T-cell (primary cell): Measurements from ENCODE around the gene BNIP5. TPM values are rescaled to one million over a fixed set of nuclear protein-coding genes. Genes with fewer than 3 reads are reported as not detected.

Source experiments
- ATAC-seq, 4 experiments: fragments of 200-7000 bp in 3 of 4; fragments of 150-1000 bp in 1 of 4; cut with Tn5 transposase; replicated peaks in 1 of 4; 1 replicate in 3 of 4; 2 replicates in 1 of 4; pipeline ENCODE4 v1.10.0; 2021; ENCODE audit warnings: moderate library complexity in 3 of 4, mild to moderate bottlenecking in 2 of 4, moderate number of reproducible peaks in 1 of 4
- CTCF ChIA-PET, 2 donors: fragments of 300-600 bp; sonication (Branson Sonifier 250); formaldehyde crosslinking; loops; one replicate each; lab custom pipeline; 2022; ENCODE audit warnings: antibody characterized with exemption in 2 of 2; lab: Charles Lee
- POLR2A ChIA-PET, 2 donors: fragments of 300-600 bp; sonication (Branson Sonifier 250); formaldehyde crosslinking; loops; one replicate each; lab custom pipeline; 2022; ENCODE audit warnings: antibody characterized with exemption in 2 of 2; lab: Charles Lee
- DNase-seq, 35 experiments: peaks; one replicate each; pipeline versions ENCODE4 v3.0.0 to v3.0.0-alpha.2; 2013 to 2023
- H3K27ac ChIP-seq: one replicate; pipeline ENCODE4 v1.5.1; 2013; ENCODE audit warnings: low read length
- H3K27me3 ChIP-seq, 2 experiments: replicated peaks in 1 of 2; 1 replicate in 1 of 2; 2 replicates in 1 of 2; pipeline versions ENCODE4 v1.6.1 to v1.7.0; 2013; ENCODE audit warnings: low read length in 1 of 2, mixed read lengths in 1 of 2; ENCODE audit not compliant: control insufficient read depth in 2 of 2, insufficient read depth in 2 of 2; ENCODE audit errors: extremely low read depth in 1 of 2
- H3K36me3 ChIP-seq, 2 donors: 1 replicate in 1 of 2; 2 replicates in 1 of 2; pipeline versions ENCODE4 v1.6.1 to v1.7.0; 2013; ENCODE audit warnings: low read length in 1 of 2; ENCODE audit not compliant: control insufficient read depth in 2 of 2, insufficient read depth in 1 of 2; ENCODE audit errors: extremely low read depth in 1 of 2
- H3K4me1 ChIP-seq, 2 experiments: 1 replicate in 1 of 2; 2 replicates in 1 of 2; pipeline versions ENCODE4 v1.6.1 to v1.7.0; 2013; ENCODE audit warnings: low read length in 2 of 2, mixed read lengths in 1 of 2; ENCODE audit not compliant: insufficient read depth in 2 of 2, control insufficient read depth in 1 of 2; ENCODE audit errors: extremely low read depth in 1 of 2
- H3K4me3 ChIP-seq, 2 donors: 1 replicate in 1 of 2; 2 replicates in 1 of 2; pipeline versions ENCODE4 v1.5.1 to v1.7.0; 2013; ENCODE audit warnings: mild to moderate bottlenecking in 2 of 2, low read length in 1 of 2, moderate library complexity in 1 of 2; ENCODE audit not compliant: control insufficient read depth in 1 of 2; ENCODE audit errors: extremely low read depth in 1 of 2
- H3K9me3 ChIP-seq: 2 replicates; pipeline ENCODE4 v1.7.0; 2013
- H3K27ac Mint-ChIP-seq, 2 donors: one replicate each; pipeline ENCODE4 v1.8.0; 2020 to 2021; ENCODE audit warnings: mild to moderate bottlenecking in 2 of 2, mixed read lengths in 2 of 2
- H3K27me3 Mint-ChIP-seq, 2 donors: one replicate each; pipeline ENCODE4 v1.8.0; 2021 to 2022; ENCODE audit warnings: mixed read lengths in 2 of 2
- H3K36me3 Mint-ChIP-seq: one replicate; pipeline ENCODE4 v1.8.0; 2021; ENCODE audit warnings: mixed read lengths
- H3K4me1 Mint-ChIP-seq, 3 donors: one replicate each; pipeline ENCODE4 v1.8.0; 2020 to 2022; ENCODE audit warnings: mixed read lengths in 3 of 3, mild to moderate bottlenecking in 1 of 3
- H3K4me3 Mint-ChIP-seq, 3 donors: one replicate each; pipeline ENCODE4 v1.8.0; 2020 to 2022; ENCODE audit warnings: mild to moderate bottlenecking in 3 of 3, mixed read lengths in 3 of 3, moderate library complexity in 3 of 3
- H3K9me3 Mint-ChIP-seq, 3 donors: one replicate each; pipeline ENCODE4 v1.8.0; 2020 to 2022; ENCODE audit warnings: mixed read lengths in 3 of 3
- WGBS: methylation state at CpG from one replicate; pipeline ENCODE4 v1.1.5; 2013; ENCODE audit warnings: missing lambda C conversion rate; ENCODE audit not compliant: insufficient coverage; 5-methylcytosine and 5-hydroxymethylcytosine counted together
- total RNA-seq, 35 experiments: library from RNA in 6 of 35; stranded (reverse) in 6 of 35; fragments of 120-200 nt in 1 of 35; gene quantifications; one replicate each; pipeline versions ENCODE4 v1.2.1 to v1.2.4 and lab custom pipeline; 2013 to 2026

Gene BNIP5
- total RNA-seq, 5 donors from 2014 or later (not counting 1 experiment from before 2014, with no cell fraction given): 0.09 TPM; not detected in 4

DNA sequence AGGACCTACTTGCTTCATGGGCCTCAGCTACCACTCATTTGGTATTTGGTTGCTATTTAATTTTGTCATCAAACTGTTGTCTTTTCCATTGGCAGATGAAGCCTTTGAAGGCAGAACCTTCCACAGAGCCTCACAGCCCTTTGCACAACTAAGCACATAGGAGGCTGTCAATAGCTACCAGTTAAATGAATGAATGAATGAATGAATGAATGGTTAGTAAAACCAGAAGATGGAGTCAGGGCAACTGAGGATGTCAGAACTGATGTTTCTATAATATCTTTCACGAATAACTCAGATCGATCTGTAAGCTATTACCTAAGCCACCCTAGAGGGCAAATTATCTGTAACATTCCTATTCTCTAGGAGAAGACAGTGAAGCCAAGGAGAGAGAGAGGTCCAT lies 19.1 kb downstream of the BNIP5 start:
- no peaks in the 10 kb centered on the region for H3K4me1 ChIP-seq
- no peak overlapping the region for H3K4me3 Mint-ChIP-seq
- no peak for DNase-seq
- no peak overlapping the region for H3K27ac ChIP-seq
- H3K36me3 Mint-ChIP-seq: no peaks in the 10 kb centered on the region
- ATAC-seq: no peak
- H3K9me3 ChIP-seq: no peaks in the 10 kb centered on the region
- H3K27me3 ChIP-seq: peaks cover 0 to 4% of the 10 kb centered on the region in 2 experiments
- H3K4me1 Mint-ChIP-seq: no peaks in the 10 kb centered on the region
- no peak overlapping the region for H3K27ac Mint-ChIP-seq
- ChIA-PET CTCF (interaction anchor here in 1 of 2 donors (0.6 to 0.9 kb wide), 3 partner anchors 55 to 676 kb away, joined by 3 read pairs; no protein-coding TSS in a partner anchor), POLR2A (no interaction called here)
- WGBS: no CpG with 5 or more reads among the region's 2 CpGs
- H3K4me3 ChIP-seq: no peak overlapping the region
- no peaks in the 10 kb centered on the region for H3K9me3 Mint-ChIP-seq
- no peaks in the 10 kb centered on the region for H3K27me3 Mint-ChIP-seq
- H3K36me3 ChIP-seq: no peaks in the 10 kb centered on the region

DNA sequence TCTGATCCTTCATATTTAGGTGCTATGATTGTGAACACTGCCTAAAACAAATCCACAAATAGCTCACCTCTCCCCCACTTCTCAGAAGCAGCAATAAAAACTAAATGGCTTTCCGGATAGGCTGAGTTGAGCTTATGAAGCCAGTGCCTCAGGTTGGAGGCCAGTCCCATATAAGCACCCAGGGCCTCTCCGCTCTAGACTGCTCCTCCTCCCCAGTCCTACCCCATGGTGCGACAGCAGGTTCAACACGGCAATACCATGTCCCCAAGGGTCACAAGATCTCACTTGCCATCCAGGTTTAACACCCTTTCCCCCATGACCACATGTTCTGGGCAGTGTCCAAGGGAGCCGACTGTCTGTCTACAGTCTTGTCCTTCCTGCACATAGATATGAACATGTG lies 20.8 kb downstream of the BNIP5 start:
- Histone ChIP-seq H3K4me3 (no peak overlapping the region), H3K4me1 (no peaks in the 10 kb centered on the region), H3K27me3 (peaks cover 0 to 2% of the 10 kb centered on the region in 2 experiments), H3K9me3 (no peaks in the 10 kb centered on the region), H3K27ac (no peak overlapping the region), H3K36me3 (no peaks in the 10 kb centered on the region)
- DNase-seq (no peak), ATAC-seq (no peak)
- H3K27ac Mint-ChIP-seq: no peak overlapping the region
- H3K4me3 Mint-ChIP-seq: no peak overlapping the region
- POLR2A ChIA-PET: no interaction called here
- 92% methylated on average over 5 of the region's 5 CpGs for WGBS
- CTCF ChIA-PET: no interaction called here
- H3K36me3 Mint-ChIP-seq: no peaks in the 10 kb centered on the region
- no peaks in the 10 kb centered on the region for H3K4me1 Mint-ChIP-seq
- no peaks in the 10 kb centered on the region for H3K9me3 Mint-ChIP-seq
- no peaks in the 10 kb centered on the region for H3K27me3 Mint-ChIP-seq

DNA sequence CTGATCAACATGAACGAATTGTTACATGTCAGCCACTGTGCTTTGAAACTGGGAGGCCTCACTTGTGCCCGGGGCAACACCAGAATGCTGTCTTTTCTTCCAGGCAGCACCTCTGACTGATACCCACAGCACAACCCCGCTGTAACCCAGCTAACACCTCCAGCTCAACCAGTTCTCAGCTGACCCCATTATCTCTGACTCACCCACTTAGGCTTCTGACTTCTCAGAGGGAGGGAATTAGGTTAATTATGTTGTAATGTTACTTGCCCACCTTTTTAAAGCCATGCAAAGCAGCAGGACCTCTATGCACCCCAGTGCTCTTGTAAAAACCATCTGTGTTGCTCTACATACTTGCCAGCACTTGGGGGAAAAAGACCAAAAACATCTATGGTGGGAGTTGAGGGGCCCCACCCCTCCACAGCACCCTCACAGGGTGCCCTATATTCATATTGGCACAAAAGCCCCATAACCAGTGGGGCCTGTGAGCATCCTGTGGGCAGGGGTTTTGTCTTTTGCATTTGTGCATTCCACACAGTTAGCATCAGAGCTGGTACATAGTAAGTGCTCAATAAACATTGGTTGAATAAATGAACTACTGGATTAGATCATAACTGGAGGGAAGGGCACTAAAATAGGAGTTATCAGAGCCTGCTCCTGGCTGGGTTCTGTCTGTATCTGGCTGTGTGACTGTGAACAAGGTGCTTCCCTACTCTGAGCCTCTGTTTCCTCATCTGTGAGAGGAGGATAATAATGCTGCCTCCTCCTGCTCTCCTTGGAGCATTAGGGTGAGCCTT lies 22.3 kb downstream of the BNIP5 start:
- ChIA-PET POLR2A (interaction anchor here in 1 of 2 donors (0.7 kb wide), 1 partner anchor 25 kb away, joined by 5 read pairs; no protein-coding TSS in a partner anchor), CTCF (interaction anchor here in 1 of 2 donors (0.6 kb wide), 1 partner anchor 111 kb away, joined by 3 read pairs; no protein-coding TSS in a partner anchor)
- WGBS: 67% methylated on average over 2 of the region's 3 CpGs
- Mint-ChIP-seq H3K4me3 (no peak overlapping the region), H3K36me3 (no peaks in the 10 kb centered on the region), H3K27me3 (no peaks in the 10 kb centered on the region), H3K9me3 (no peaks in the 10 kb centered on the region), H3K27ac (no peak overlapping the region), H3K4me1 (no peaks in the 10 kb centered on the region)
- peaks cover 0 to 2% of the 10 kb centered on the region in 2 experiments for H3K27me3 ChIP-seq
- no peak overlapping the region for H3K4me3 ChIP-seq
- no peaks in the 10 kb centered on the region for H3K4me1 ChIP-seq
- H3K27ac ChIP-seq: no peak overlapping the region
- no peak for ATAC-seq
- no peaks in the 10 kb centered on the region for H3K9me3 ChIP-seq
- peak in 1 of 35 experiments; percentile 2 for DNase-seq
- H3K36me3 ChIP-seq: no peaks in the 10 kb centered on the region

DNA sequence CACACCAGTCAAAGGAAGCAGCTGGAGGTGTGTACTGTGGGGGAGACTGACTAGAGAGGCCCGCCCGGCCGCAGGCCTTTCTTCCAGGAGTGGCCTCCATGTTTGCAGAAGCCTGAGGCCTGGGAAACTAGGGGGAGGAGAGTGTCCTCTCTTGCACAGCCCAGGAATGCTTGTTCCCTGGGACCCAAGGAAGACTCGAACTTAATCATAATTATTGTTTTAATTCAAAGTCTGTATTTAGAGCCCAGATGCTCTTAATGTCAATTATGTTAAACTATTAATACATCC lies 23.1 kb downstream of the BNIP5 start:
- ChIA-PET POLR2A (no interaction called here), CTCF (interaction anchor here in 1 of 2 donors (0.6 kb wide), 1 partner anchor 112 kb away, joined by 3 read pairs; no protein-coding TSS in a partner anchor)
- Histone ChIP-seq H3K9me3 (no peaks in the 10 kb centered on the region), H3K27ac (no peak overlapping the region), H3K4me1 (no peaks in the 10 kb centered on the region), H3K27me3 (peaks cover 0 to 7% of the 10 kb centered on the region in 2 experiments), H3K36me3 (no peaks in the 10 kb centered on the region), H3K4me3 (no peak overlapping the region)
- Mint-ChIP-seq H3K9me3 (no peaks in the 10 kb centered on the region), H3K4me1 (no peaks in the 10 kb centered on the region), H3K27ac (no peak overlapping the region), H3K27me3 (peaks cover 0 to 3% of the 10 kb centered on the region in 2 donors), H3K36me3 (no peaks in the 10 kb centered on the region), H3K4me3 (no peak overlapping the region)
- ATAC-seq: no peak
- DNase-seq: no peak
- 95% methylated on average over 3 of the region's 4 CpGs for WGBS

GRCh38 chr6:36312854-36313648 lies 23.6 kb downstream of the BNIP5 start:
- Mint-ChIP-seq H3K4me1 (no peaks in the 10 kb centered on the region), H3K9me3 (no peaks in the 10 kb centered on the region), H3K27ac (no peak overlapping the region), H3K36me3 (no peaks in the 10 kb centered on the region), H3K27me3 (peaks cover 0 to 3% of the 10 kb centered on the region in 2 donors), H3K4me3 (no peak overlapping the region)
- H3K36me3 ChIP-seq: no peaks in the 10 kb centered on the region
- H3K4me3 ChIP-seq: no peak overlapping the region
- no peaks in the 10 kb centered on the region for H3K4me1 ChIP-seq
- CTCF ChIA-PET: no interaction called here
- DNase-seq (peak in 1 of 35 experiments; percentile 14), ATAC-seq (no peak)
- H3K27me3 ChIP-seq: peaks cover 0 to 7% of the 10 kb centered on the region in 2 experiments
- POLR2A ChIA-PET: no interaction called here
- WGBS: 38% methylated on average over 6 of the region's 8 CpGs
- H3K9me3 ChIP-seq: no peaks in the 10 kb centered on the region
- no peak overlapping the region for H3K27ac ChIP-seq

- Mint-ChIP-seq H3K4me1 (no peaks in the 10 kb centered on the region), H3K9me3 (no peaks in the 10 kb centered on the region), H3K4me3 (no peak overlapping the region), H3K27me3 (peaks cover 3% of the 10 kb centered on the region in 2 donors), H3K36me3 (no peaks in the 10 kb centered on the region), H3K27ac (no peak overlapping the region)
- no peaks in the 10 kb centered on the region for H3K9me3 ChIP-seq
- H3K4me1 ChIP-seq: no peaks in the 10 kb centered on the region
- H3K4me3 ChIP-seq: no peak overlapping the region
- no CpG with 5 or more reads among the region's 2 CpGs for WGBS
- POLR2A ChIA-PET: no interaction called here
- no peak for ATAC-seq
- H3K36me3 ChIP-seq: no peaks in the 10 kb centered on the region
- no peak for DNase-seq
- no peak overlapping the region for H3K27ac ChIP-seq
- CTCF ChIA-PET: interaction anchor here (0.5 to 1.4 kb wide), 2 partner anchors 12 to 173 kb away, joined by 3 read pairs; no protein-coding TSS in a partner anchor
- H3K27me3 ChIP-seq: peaks cover 0 to 10% of the 10 kb centered on the region in 2 experiments
Observed at GRCh38 chr6:36309900-36310299, 26.8 kb downstream of the BNIP5 start.
